Stimulated activated CD8-positive, alpha-beta memory T cell treated with anti-CD3 and anti-CD28 coated beads, Interleukin-15, amount 100 ng/mL, for 1 hour (primary cell): ENCODE measurements around the gene SLC6A6.
"Not testable (repeated sequence)": the region's sequence is repeated elsewhere in the genome, so short reads cannot be mapped to it uniquely, and the experiment has no call there.

Experiments used
- DNase-seq: peaks from one replicate; pipeline ENCODE4 v3.0.0-alpha.2; 2020; ENCODE audit warnings: low read depth

Gene SLC6A6

GRCh38 chr3:14437705-14438104 lies 35.3 kb downstream of the SLC6A6 start:
- not testable (repeated sequence) for DNase-seq

DNA sequence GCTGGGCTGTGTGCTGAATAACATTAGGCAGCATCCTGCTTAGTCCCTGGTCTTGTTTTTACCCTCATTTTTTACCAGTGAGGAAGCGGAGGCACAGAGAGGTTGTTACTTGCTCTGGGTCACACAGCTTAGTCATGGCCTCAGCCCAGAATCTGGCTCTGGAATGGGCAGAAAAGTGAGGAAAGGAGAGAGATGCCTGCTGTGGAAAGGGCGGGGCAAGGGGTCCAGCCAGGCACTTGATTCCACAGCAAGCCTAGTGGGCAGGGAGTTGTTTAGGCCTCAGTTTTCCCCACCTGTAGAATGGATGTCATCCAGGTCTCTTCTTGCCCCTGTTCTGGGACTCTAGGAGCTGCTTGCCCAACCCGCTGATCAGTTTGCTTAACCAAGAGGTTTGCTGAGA lies 35.9 kb downstream of the SLC6A6 start:
- DNase-seq, result no peak

DNA sequence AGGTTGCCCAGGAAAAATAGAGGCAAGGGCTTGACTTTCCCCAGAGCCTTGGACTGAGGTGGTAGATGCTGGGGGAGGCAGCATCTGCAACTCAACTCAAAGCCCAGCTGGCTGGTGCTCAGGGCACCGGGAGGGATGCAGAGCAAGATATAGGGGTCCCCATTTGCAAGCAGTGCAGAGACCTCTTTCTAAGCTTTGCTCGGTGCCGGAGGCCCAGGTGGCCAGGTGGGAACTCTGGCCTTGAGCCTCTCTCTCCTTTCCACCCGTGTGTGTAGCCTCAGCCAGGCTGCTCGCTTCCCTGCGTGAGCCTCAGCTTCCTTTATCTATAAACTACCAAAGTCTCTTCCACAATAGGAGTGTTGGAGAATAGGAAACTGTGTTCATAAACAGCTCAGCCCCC lies 36.5 kb downstream of the SLC6A6 start:
- DNase-seq, result no peak

- DNase-seq, result no peak
Observed at GRCh38 chr3:14439501-14440167, 37.2 kb downstream of the SLC6A6 start.

GRCh38 chr3:14440168-14440518 lies 37.7 kb downstream of the SLC6A6 start:
- no peak for DNase-seq

GRCh38 chr3:14440531-14441239 lies 38.3 kb downstream of the SLC6A6 start:
- no peak for DNase-seq

DNA sequence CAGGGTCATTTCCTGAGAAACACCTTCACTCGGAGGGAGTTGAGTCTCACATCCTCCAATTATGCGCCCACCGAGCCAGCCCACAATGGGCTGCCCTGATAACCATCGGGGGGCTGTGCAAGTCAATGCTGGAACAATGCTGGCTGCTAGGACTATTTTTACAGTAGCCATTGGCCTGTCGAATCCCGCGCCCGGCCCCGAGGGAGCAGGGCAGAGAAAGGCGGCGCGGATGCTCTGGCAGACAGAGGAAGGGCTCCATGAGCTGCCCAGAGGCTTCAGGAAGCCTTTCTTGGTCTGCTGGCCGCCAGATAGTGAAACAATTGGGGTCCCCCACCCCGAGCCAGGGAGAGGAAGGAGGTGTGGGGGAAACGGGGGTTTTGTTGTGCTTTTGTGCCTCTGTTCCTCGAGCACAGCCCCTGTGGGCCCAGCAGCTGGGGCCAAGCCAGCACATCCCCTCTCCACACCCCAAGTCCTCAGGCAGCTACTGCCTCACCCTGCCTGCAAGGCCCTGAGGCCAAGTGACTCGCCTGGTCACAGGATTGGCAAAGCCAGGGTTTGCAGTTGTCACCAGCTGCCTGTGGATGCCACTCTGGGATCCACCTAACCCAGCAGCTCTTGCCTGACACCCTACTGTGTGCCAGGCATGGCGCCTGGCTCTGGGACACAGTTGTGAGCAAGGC lies 39.0 kb downstream of the SLC6A6 start:
- DNase-seq, result no peak

DNA sequence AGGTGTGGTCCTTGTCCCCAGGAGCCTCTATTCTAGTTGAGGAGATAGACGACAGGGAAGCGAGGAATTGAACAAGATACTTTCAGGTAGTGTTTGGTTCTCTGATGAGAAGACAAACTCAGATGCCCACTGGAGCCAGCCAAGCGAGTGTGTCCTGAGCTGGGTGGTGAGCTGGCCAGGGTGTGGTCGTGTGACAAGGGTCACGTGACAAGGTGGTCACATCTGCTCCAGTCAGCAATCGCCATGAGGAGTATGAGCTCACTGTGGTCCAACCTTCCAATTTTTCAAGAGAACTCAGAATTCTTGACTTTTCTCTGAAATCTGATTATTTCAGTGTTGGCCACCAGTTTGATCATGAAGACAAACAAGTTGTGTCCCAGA lies 39.5 kb downstream of the SLC6A6 start:
- no peak for DNase-seq

DNA sequence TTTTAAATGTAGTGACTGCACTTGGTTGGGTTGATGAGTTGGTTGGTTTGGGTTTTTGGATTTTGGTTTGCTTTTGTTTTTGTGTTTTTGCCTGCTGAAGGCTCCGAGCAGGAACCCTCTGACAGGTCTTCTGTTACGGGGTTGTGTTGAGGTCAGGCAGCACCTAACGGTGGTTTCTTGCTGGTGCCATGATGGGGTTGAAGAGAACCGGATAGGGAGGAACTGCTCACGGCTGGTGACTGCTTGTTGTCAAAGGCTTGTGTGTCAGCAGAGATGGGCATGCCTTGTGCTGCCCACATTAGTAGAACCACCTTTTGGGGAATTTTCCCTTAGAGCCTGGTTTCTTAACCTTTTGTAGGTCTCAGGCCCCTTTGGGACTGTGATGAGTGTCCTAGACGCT lies 42.0 kb downstream of the SLC6A6 start:
- no peak for DNase-seq

GRCh38 chr3:14445773-14446172 lies 43.4 kb downstream of the SLC6A6 start:
- no peak for DNase-seq

GRCh38 chr3:14446988-14447570 lies 44.7 kb downstream of the SLC6A6 start:
- no peak for DNase-seq

- DNase-seq, result no peak
Observed at GRCh38 chr3:14448063-14448462, 45.7 kb downstream of the SLC6A6 start.

DNA sequence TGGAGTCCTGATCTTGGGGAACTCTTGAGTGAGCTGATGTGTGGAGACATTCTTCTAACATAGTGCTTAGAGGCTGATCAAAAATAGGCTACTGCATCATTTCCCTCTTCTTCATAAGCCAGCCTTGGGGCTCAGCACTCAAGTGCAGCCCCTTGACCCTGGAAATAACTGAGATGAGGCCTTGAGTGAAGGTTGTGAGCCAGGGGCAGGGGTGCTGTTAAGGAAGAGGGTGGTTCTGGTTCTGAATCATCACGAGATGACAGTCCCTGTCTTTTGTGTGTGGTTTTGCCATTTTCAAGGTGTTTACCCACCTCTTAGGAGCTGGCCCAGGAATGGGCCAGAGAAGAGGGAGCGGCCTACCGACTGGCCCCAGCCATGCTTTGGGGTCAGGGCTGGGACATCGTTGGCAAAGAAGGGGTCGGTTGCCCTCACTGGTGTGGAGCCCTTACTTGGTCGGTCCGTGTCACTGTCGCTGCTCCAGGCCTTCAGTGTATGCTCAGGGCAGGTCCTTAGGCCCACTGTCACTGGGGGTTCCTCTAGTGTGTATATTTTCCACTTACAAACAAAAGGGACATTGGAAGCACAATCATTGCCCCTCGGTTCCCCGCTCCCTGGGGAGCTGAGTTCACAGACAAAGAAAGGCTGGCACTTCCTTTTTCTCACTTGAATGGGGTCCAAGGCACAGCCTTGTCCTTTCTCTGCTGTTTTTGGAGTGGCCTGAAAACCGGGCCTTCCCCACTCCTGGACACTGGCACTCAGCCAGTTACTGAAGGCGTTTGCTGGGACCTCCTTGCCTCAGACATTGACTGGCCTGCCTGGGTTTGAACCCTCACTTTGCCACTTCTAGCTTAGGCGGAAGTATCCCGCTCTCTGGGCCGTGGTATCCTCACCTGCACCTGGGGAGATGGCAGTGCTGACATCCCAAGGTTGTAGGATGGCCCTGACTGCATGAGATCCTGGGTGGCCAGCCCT lies 46.6 kb downstream of the SLC6A6 start:
- no peak for DNase-seq

GRCh38 chr3:14450506-14450905 lies 48.1 kb downstream of the SLC6A6 start:
- no peak for DNase-seq

DNA sequence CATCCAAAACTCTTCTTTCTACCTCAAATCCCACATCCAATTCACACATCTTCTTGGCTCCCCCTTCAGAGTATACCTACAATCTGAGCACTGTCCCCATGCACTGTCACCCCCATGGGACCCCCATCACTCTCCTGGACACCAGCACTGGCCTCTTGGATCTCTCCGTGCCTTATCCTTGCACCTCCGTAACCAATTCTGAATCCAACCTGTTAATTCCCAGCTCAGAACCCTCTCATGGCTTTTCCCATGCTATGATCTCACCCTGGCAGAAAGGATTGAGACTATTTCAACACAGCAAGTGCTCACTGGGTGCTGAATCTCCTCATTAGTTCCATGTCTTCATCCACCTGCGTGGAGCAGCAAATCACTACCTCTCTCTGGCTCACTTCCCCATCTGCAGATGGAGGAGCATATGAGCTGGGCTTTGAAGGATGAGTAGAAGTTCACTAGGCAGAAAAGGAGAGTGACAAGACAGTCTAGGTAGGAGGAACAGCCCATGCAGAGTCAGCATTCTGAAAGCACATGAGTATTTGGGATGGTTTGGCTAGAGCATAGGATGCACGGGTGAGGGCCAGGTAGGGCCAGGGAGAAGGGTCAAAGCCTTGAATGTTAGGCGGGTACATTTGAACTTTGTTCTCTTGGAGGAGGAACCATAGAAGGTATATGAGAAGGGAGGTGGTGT lies 48.7 kb downstream of the SLC6A6 start:
- no peak for DNase-seq

DNA sequence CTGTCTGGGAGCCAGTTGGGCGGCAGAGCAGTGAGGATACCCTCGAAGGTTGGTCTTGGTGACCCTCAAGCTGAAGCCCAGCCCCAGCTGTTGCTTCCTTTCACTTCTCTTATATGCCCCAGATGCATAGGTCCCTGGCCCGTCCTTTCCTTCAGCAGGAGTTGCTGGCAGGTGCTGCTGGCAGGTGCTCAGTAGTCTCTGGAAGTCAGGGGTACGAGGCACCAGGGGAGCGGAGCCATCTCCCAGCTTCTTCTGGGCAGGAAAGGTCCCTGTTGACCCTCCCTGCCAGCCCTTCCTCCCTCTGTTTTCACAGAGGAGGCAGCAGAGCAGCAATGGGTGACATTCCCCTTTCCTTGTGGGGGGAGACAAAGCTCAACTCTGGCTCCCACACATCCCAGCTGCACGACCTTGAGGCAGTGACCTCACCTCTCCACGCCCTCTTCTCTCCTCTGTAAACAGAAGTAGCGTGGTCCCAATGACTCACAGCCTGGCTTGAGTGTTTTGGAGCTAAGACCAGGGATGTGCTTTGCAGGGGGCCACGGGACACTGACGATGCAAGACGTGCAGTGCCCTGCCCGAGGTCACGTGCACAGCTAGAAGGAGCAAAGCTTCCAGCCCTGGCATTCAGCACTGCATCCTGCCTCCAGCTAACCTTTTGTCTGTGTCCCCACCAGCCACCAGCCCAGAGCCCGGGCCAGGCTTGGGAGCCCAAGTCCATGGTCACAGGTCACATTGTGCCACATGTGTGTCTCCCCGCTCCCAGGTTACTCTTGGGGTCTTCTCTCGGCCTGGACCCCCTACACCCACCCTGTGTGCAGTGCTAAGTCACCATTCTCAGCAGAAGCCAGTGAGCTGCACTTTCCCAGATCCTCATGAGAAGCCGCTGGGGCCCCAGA lies 49.7 kb downstream of the SLC6A6 start:
- DNase-seq, result no peak

- no peak for DNase-seq
Observed at GRCh38 chr3:14452740-14453710, 50.6 kb downstream of the SLC6A6 start.

GRCh38 chr3:14453876-14454638 lies 51.7 kb downstream of the SLC6A6 start:
- DNase-seq, result no peak
